Measurements from ENCODE around the gene GRM8.

Gene GRM8

GRCh38 chr7:127252778-127253280 is at the start of gene GRM8:
GRM8 (minus strand) TSS chr7:127252941.
- peak; percentile 36 for DNase-seq

- no peak for DNase-seq
Observed at GRCh38 chr7:127290801-127291361, 38.1 kb upstream of the GRM8 start.

- DNase-seq: no peak
Observed at GRCh38 chr7:127290116-127290655, 37.4 kb upstream of the GRM8 start.

DNA sequence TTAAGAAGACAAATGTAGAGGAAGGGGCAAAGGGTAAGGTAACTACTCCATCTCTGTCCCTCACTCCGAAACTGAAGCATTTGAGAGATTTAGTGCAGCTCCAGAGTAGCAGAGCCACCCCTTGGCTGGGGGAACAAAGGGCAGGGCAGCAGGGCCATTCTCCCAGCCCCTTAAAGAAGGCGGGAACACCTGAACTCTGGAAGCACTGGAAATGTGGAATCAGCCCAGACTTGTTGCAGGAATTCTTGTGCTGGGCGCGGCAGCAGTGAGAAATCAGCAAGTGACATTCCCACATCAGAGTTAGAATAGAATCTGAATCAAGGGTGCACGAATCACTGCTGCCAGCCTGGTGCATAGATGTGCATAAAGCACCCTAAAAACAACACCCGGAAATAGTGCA is 34.4 kb upstream of the GRM8 start:
- no peak for DNase-seq

- no peak for DNase-seq
Observed at GRCh38 chr7:127270093-127270492, 17.4 kb upstream of the GRM8 start.

GRCh38 chr7:127266047-127266446 is 13.3 kb upstream of the GRM8 start:
- DNase-seq: no peak

- no peak for DNase-seq
Observed at GRCh38 chr7:127264219-127264618, 11.5 kb upstream of the GRM8 start.

- no peak for DNase-seq
Observed at GRCh38 chr7:127258111-127258510, 5.4 kb upstream of the GRM8 start.

- DNase-seq: no peak
Observed at GRCh38 chr7:127257086-127257485, 4.3 kb upstream of the GRM8 start.

GRCh38 chr7:127256041-127256725 is 3.4 kb upstream of the GRM8 start:
- no peak for DNase-seq

GRCh38 chr7:127254163-127254684 is 1.5 kb upstream of the GRM8 start:
- DNase-seq: no peak

DNA sequence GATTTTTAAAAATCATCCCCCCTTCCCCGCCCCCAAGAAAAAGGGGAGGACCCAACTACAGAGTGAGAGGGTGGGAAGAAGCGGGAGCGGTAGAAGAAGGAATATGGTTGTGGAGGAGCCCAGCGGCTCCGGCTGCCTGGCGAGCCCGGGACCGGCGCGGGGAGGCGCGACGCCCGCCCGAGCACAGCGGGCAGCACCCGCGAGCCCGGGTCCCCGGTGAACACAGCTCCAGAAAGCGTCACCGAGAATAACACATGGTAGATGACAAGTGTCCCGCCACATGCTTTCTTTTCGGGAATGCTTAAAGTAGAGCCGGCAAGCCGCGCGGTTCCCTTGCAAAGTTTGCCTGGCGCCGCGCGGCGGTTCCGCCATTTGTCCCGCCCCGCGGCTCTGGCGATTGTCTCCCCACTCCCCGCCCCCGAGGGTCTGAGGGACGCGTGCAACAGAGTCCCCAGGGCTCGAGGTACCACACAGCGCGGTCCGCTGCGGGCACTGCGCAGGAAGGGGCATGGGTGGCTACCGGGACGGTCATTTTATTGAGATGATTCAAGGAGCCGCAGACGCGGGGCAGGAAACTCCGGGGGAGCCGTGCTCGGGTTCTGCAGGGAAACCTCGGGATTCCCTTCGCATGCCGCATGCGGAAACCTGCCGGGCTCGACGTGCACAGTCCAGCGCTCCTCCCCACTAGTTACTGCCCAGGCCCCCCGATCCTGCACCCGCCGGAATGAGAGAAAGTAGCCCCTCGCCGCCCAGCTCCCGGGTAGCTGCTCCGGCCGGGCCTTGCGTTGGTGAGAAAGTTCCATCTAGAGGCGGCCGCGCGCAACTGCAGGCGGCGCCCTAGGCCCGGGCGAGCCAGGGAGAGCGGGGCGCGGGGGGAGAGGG is 781 bp upstream of the GRM8 start:
- DNase-seq: peak; percentile 46

DNA sequence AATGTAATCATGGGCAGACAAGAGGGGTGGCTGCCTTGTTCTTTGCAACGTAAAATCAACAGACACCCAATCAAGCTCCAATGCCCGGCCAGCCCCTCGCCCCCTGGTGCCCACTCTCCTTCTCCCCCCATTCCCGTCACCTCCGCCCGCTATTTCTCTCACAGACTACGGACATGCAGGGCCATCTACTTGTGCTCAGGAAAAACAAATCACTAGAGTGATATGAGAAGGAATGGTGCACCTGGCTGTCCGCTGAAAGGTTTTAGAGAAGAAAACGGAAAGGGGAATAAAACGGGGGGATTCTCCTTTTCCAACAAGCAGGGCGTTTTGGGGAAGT is 396 bp downstream of the GRM8 start:
- DNase-seq: no peak

DNA sequence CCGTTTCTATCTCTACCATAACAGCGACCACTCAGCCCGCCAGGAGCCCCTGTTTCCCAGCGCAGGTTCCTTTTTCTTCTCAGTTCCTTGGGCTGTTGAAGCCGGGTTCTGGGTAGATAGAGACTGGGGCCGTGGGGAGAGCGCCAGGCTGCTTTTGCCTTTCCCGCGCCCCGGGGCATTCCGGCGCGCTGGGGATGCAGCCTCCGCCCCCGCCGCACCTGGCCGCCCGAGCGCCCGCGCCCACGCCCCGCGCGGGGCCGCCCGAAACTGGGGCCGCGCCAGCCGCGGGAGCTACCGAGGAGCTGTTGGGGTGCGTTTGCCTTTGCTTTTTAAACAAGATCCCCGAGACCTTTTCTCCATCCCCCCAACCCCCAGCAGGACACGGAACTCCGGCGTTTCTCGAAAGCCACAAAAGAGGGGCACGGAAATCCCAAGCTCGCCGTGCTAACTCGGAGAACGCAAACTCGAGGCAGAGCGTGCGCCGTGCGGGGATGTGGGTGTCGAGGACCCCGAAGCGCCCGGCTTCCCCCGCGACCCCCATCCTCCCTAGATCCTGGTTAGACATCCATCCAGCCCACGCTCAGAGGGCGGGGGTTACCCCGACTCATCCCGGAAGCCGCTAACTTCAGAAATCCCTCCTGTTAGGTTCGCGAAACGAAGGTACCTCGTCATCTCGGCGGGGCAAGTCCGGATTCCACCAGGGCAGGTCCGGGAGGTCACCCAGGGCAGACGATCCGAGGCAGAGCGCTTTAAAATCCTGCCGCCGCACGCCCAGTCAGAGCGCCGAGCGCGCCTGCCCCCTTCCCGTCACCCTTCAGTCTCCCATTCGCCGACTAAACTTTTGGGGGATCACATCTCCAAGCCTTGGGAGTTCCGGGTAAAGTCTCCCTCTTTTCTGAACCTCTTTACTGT is 1.0 kb downstream of the GRM8 start:
- no peak for DNase-seq

GRCh38 chr7:127251036-127251464 is 1.7 kb downstream of the GRM8 start:
- DNase-seq: no peak

- DNase-seq: no peak
Observed at GRCh38 chr7:127250312-127251035, 2.3 kb downstream of the GRM8 start.

DNA sequence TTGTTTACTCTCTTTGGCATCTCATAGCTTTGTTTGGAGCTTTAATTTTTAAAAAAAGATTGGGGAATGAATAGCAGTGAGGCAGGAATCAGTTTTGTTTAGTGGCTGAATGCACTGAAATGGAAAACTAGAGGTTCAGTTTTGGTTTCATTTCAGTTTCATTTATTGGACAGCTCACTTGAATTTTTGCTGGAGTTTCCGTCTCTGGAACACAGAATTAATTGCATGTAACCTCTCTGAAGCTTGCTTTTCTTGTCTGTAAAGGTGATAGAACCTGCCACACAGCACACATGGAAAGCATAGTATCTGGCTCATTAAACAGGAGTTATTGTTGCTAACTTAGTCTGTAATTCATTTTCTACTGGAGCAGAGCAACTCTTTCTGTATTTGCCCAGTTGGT is 7.1 kb downstream of the GRM8 start:
- DNase-seq: no peak

GRCh38 chr7:127245002-127245401 is 7.7 kb downstream of the GRM8 start:
- DNase-seq: no peak

GRCh38 chr7:127239814-127240213 is 12.9 kb downstream of the GRM8 start:
- DNase-seq: no peak

DNA sequence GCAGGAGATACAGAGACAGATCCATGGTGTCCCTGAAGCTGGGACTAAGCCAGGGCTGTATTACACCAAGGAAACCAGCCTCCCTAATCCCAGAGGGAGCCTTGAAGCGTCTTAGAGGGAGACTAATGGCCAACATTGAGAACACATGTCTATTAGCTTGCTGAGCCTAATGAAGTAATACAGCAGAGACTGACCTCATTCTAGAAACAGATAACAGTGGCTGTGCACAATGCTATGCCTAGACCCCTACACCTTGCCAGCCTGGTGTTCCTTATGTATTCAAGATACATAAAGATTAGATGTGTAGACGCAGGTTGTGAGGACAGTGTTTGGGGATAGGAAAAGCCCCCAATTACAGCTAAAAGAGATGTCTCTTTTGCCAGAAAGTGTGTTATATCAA is 19.1 kb downstream of the GRM8 start:
- DNase-seq: no peak

DNA sequence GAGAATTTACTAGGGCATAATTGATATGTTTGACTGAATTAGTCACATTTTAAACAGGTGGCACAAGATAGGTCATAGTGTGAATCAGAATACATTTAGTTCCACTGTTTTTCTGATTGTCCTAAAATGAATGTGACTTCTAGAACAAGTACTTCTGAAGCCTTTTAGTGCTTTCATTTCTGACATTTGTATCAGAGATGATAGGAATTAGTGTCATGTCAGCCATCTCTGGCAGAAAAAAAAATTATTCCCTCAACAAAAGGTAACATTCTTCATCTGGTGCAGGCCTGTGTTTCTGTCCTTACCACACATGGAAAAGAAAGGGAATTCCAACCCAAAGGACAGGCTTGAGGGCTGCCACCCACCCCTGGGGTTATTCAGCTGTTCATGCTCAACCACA is 21.3 kb downstream of the GRM8 start:
- no peak for DNase-seq

All from fibroblast of skin of right quadriceps (primary cell).